HL-60 (cell line): Measurements from ENCODE around the gene CLPTM1.

Experiments
- DNase-seq, 2 experiments: peaks; one replicate each; pipeline ENCODE4 v3.0.0-alpha.2; 2010 to 2020; ENCODE audit warnings: low read depth in 1 of 2, low spot score in 1 of 2
- H3K27ac ChIP-seq: fragments of 250-450 bp; sonication (Bioruptor Pico); replicated peaks from 2 replicates; pipeline ENCODE4 v1.5.1; 2020; ENCODE audit warnings: mild to moderate bottlenecking, moderate library complexity
- H3K27me3 ChIP-seq: fragments of 250-450 bp; sonication (Bioruptor Pico); 2 replicates; pipeline ENCODE4 v1.5.1; 2021; ENCODE audit warnings: mild to moderate bottlenecking, moderate library complexity; ENCODE audit not compliant: insufficient read depth, poor library complexity, severe bottlenecking
- H3K4me3 ChIP-seq: replicated peaks from 2 replicates; pipeline ENCODE4 v1.5.1; 2011; ENCODE audit warnings: mild to moderate bottlenecking, control low read depth, low read length; ENCODE audit not compliant: insufficient read depth
- GABPA ChIP-seq: IDR thresholded peaks from 2 replicates; pipeline ENCODE4 v1.6.1; 2012; ENCODE audit warnings: low read depth
- POLR2AphosphoS5 ChIP-seq: IDR thresholded peaks from 2 replicates; pipeline ENCODE4 v1.6.1; 2012; ENCODE audit warnings: low read depth
- SPI1 ChIP-seq: IDR thresholded peaks from 2 replicates; pipeline ENCODE4 v1.6.1; 2012; ENCODE audit warnings: low read depth, mild to moderate bottlenecking, borderline replicate concordance
- TF ChIP-seq, protein P1 (sequence below): IDR thresholded peaks from one replicate; pipeline ENCODE4 v1.5.1; 2011; ENCODE audit warnings: low read length, control low read depth, inconsistent platforms; ENCODE audit not compliant: insufficient read depth
- TF ChIP-seq, protein P2 (sequence below): IDR thresholded peaks from 2 replicates; pipeline ENCODE4 v1.6.1; 2012; ENCODE audit warnings: low read depth; ENCODE audit not compliant: insufficient replicate concordance

CLPTM1 gene

DNA sequence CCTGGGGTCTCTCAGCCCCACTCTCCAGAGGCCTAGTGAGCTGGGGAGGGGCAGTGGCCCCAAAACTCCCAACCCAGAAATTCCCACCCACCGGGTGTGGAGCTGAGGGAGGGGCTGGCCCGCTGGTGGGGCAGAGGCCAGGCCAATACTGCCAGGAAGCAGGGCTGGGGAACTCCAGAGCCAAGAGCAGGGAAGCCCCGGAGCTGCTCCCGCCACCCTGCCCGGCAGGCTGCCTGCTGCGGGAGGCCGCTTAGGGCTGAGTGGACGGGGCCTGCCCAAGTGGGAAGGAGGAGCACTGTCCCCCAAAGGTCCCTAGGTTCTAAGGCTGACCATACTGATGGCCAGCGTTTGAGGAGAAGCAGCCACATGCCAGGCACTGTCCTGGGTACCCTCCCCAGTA is 33.1 kb downstream of the CLPTM1 start:
- no peak overlapping the region for H3K27ac ChIP-seq

DNA sequence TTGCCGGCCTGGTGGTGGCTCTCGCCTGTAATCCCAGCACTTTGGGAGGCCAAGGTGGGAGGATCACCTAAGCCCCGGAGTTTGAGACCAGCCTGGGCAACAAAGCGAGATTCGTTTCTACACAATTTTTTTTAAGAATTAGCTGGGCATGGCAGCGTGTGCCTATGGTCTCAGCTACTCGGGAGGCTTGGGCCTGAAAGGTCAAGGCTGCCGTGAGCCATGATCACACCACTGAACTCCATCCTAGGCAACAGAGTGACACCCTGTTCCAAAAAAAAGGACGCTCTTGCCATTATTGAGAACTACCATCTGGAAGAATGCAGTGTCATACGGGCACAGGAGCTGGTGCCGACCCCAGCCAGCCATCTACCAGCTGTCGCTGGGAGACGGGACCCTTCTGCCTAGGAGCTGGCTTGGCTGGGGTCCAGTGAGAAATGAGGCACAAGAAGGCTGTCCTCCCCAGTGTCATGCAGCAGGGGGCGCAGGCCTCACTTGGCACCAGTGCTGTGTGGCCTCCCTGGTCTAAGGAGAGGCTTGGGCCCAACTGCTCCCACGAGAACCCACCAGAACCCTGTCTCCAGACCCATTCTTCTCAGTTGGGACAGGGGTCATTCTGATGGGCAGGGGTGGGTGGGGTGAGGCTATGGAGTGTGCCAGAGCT is 33.8 kb downstream of the CLPTM1 start:
- no peak overlapping the region for H3K4me3 ChIP-seq
- H3K27me3 ChIP-seq = no peaks in the 10 kb centered on the region
- DNase-seq = peak; percentile 23 to 63
- no peak overlapping the region for H3K27ac ChIP-seq
- TF ChIP-seq, protein P1, sequence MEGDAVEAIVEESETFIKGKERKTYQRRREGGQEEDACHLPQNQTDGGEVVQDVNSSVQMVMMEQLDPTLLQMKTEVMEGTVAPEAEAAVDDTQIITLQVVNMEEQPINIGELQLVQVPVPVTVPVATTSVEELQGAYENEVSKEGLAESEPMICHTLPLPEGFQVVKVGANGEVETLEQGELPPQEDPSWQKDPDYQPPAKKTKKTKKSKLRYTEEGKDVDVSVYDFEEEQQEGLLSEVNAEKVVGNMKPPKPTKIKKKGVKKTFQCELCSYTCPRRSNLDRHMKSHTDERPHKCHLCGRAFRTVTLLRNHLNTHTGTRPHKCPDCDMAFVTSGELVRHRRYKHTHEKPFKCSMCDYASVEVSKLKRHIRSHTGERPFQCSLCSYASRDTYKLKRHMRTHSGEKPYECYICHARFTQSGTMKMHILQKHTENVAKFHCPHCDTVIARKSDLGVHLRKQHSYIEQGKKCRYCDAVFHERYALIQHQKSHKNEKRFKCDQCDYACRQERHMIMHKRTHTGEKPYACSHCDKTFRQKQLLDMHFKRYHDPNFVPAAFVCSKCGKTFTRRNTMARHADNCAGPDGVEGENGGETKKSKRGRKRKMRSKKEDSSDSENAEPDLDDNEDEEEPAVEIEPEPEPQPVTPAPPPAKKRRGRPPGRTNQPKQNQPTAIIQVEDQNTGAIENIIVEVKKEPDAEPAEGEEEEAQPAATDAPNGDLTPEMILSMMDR = peak; percentile 66
- no peak for TF ChIP-seq POLR2AphosphoS5
- TF ChIP-seq SPI1 = no peak

More for the DNA sequence above, 33.1 kb downstream of the CLPTM1 start:
- no peak for DNase-seq
- H3K4me3 ChIP-seq = no peak overlapping the region
- H3K27me3 ChIP-seq = no peaks in the 10 kb centered on the region
- no peak for TF ChIP-seq SPI1
- TF ChIP-seq POLR2AphosphoS5 = no peak
- TF ChIP-seq, protein P2, sequence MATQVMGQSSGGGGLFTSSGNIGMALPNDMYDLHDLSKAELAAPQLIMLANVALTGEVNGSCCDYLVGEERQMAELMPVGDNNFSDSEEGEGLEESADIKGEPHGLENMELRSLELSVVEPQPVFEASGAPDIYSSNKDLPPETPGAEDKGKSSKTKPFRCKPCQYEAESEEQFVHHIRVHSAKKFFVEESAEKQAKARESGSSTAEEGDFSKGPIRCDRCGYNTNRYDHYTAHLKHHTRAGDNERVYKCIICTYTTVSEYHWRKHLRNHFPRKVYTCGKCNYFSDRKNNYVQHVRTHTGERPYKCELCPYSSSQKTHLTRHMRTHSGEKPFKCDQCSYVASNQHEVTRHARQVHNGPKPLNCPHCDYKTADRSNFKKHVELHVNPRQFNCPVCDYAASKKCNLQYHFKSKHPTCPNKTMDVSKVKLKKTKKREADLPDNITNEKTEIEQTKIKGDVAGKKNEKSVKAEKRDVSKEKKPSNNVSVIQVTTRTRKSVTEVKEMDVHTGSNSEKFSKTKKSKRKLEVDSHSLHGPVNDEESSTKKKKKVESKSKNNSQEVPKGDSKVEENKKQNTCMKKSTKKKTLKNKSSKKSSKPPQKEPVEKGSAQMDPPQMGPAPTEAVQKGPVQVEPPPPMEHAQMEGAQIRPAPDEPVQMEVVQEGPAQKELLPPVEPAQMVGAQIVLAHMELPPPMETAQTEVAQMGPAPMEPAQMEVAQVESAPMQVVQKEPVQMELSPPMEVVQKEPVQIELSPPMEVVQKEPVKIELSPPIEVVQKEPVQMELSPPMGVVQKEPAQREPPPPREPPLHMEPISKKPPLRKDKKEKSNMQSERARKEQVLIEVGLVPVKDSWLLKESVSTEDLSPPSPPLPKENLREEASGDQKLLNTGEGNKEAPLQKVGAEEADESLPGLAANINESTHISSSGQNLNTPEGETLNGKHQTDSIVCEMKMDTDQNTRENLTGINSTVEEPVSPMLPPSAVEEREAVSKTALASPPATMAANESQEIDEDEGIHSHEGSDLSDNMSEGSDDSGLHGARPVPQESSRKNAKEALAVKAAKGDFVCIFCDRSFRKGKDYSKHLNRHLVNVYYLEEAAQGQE = no peak
- TF ChIP-seq GABPA = no peak
- TF ChIP-seq, protein P1 = no peak

DNA sequence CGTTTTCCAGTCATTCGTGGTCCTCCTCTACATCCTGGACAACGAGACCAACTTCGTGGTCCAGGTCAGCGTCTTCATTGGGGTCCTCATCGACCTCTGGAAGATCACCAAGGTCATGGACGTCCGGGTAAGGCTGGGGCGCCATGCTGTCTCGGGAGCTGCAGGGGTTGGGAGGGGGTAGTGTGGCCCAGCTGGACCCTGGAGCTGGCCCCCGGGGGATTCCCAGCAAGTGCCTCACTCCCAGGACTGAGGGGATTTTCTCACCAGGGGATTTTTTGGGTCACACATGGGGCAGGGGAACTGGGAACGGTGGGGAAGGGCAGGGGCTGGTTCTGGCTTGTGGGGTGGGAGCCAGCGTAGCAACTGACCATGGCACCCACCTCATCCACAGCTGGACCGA is 35.3 kb downstream of the CLPTM1 start:
- TF ChIP-seq POLR2AphosphoS5 (no peak), GABPA (no peak), SPI1 (no peak)
- TF ChIP-seq, protein P2 = no peak
- TF ChIP-seq, protein P1 = no peak
- H3K27ac ChIP-seq = no peak overlapping the region
- no peaks in the 10 kb centered on the region for H3K27me3 ChIP-seq
- H3K4me3 ChIP-seq = no peak overlapping the region
- DNase-seq = no peak

DNA sequence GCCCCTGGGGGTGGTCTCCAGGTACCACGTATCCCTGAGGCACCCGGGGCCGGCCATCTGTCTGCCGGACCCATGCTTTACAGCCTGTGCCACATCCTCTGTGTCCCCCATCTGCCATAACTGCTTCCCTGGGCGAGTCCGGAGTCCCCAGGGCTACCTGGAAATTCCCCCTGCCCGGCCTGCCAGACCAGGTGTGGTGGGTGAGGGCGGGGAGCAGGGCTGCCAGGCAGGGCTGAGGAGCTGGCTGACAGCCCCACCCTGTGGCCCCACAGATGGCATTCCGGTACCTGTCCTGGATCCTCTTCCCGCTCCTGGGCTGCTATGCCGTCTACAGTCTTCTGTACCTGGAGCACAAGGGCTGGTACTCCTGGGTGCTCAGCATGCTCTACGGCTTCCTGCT is 35.8 kb downstream of the CLPTM1 start:
- H3K4me3 ChIP-seq = no peak overlapping the region

More for the DNA sequence above, 35.8 kb downstream of the CLPTM1 start:
- DNase-seq = no peak
- no peak overlapping the region for H3K27ac ChIP-seq
- TF ChIP-seq GABPA = no peak
- no peak for TF ChIP-seq SPI1
- no peak for TF ChIP-seq POLR2AphosphoS5
- TF ChIP-seq, protein P1 = no peak
- H3K27me3 ChIP-seq = no peaks in the 10 kb centered on the region
